ENCODE data around the gene UBAP2L.

UBAP2L gene, protein sequence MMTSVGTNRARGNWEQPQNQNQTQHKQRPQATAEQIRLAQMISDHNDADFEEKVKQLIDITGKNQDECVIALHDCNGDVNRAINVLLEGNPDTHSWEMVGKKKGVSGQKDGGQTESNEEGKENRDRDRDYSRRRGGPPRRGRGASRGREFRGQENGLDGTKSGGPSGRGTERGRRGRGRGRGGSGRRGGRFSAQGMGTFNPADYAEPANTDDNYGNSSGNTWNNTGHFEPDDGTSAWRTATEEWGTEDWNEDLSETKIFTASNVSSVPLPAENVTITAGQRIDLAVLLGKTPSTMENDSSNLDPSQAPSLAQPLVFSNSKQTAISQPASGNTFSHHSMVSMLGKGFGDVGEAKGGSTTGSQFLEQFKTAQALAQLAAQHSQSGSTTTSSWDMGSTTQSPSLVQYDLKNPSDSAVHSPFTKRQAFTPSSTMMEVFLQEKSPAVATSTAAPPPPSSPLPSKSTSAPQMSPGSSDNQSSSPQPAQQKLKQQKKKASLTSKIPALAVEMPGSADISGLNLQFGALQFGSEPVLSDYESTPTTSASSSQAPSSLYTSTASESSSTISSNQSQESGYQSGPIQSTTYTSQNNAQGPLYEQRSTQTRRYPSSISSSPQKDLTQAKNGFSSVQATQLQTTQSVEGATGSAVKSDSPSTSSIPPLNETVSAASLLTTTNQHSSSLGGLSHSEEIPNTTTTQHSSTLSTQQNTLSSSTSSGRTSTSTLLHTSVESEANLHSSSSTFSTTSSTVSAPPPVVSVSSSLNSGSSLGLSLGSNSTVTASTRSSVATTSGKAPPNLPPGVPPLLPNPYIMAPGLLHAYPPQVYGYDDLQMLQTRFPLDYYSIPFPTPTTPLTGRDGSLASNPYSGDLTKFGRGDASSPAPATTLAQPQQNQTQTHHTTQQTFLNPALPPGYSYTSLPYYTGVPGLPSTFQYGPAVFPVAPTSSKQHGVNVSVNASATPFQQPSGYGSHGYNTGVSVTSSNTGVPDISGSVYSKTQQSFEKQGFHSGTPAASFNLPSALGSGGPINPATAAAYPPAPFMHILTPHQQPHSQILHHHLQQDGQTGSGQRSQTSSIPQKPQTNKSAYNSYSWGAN

DNA sequence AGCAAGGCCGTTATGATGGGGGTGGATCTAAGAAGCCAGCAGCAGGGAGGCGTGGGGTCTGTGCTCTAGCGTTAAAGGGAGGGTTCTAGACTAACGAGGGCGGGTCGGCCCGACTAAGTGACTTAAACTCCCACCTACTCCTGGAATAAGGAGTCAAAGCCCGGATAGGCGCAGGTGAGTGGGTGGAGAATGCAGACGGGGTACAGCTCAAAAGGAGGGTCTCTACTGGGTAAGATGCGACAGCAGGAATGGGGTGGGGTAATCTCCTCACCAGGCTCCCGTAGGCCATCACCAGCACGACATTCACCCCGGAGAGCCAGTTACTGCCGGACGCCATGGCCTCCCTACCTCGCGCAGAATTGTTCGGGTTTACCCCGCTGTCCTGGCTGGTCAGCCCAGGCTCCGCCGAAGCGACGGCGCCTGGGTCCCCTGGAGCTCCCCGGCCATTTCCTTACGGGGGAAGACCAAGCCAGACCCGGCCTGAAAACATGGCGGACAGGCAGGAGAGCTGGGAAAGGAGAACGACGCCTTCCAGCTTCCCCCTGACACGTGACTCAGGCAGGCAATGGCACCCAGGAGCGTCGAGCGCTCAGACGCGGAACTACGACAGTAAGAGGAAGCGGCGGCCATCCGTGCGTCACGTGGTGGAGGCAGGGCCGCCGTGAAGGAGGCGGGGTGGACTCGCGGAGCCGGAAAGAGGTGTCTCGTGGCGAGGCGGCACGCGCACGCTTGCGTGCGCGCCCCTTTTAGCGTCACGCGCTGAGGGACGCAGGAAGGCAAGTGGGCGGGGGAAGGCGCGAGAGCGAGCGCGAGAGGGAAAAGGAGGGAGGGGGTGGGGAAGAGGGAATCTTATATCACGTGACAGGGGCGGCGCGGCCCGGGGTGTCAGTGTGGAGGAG, at the start of gene UBAP2L:
UBAP2L (plus strand) TSS at position 885 of the 899 bp plus-strand sequence. CDS start 4,169 bp downstream, outside the sequence.
- Histone ChIP-seq H3K36me3 (replicated peaks) (peaks cover 35% of the 10 kb centered on the region), H3K4me1 (peaks cover 15% of the 10 kb centered on the region), H3K27me3 (ENCODE audit: low read depth) (no peaks in the 10 kb centered on the region), H3K4me3 (peak within 1 kb of the TSS; percentile 85), H3K9me3 (no peaks in the 10 kb centered on the region)
- peak; percentile 98 to 99 for DNase-seq (ENCODE audit: low spot score in 2 of 2)
- in situ Hi-C loops (cut with MboI; ENCODE audit: low sequenced_read_pairs), result no loop called here

DNA sequence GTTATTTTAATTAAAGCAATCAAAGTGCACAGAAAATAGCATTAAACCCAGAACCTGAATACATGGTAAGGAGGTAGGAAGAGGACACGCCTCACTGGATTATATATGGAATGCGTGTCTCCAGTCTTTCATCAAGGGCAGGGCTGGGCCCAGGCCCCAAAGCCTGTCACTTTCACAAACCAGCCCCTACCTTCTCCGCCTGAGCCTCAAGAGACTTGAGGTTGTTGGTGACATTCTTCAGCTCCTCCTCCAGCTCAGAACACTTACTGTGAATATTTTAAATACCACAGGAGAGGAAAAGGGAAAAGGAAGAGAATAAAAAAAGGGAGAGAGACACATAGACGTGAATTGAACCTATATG, 49.6 kb upstream of the UBAP2L start:
- in situ Hi-C loops (cut with MboI; ENCODE audit: low sequenced_read_pairs), result no loop called here
- H3K4me1 ChIP-seq, result no peaks in the 10 kb centered on the region
- no peaks in the 10 kb centered on the region for H3K9me3 ChIP-seq
- DNase-seq (ENCODE audit: low spot score in 2 of 2), result no peak
- H3K36me3 ChIP-seq (replicated peaks), result peaks cover 95% of the 10 kb centered on the region
- no peaks in the 10 kb centered on the region for H3K27me3 ChIP-seq (ENCODE audit: low read depth)
- no peak overlapping the region for H3K4me3 ChIP-seq

DNA sequence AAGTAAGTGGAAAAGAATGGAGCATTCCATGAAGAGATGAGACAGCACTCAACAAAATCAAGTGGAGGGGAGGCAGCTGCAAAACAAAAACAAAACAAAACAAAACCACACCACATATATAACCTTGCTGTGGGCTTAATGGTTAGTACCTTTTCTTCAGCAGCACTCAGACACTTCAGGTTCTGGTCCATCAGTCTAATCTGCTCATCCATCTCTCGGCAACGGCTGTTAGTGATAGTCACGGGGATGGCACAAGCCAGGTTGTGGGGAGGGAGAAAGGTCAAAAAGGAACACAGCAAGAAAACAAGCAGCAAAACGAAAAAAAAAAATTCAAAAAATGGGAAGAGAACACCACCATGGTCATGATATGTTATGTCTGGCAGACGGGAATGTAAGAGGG, 48.9 kb upstream of the UBAP2L start:
- in situ Hi-C loops (cut with MboI; ENCODE audit: low sequenced_read_pairs), result no loop called here
- Histone ChIP-seq H3K36me3 (replicated peaks) (peaks cover 90% of the 10 kb centered on the region), H3K9me3 (no peaks in the 10 kb centered on the region), H3K27me3 (ENCODE audit: low read depth) (no peaks in the 10 kb centered on the region), H3K4me3 (no peak overlapping the region), H3K4me1 (no peaks in the 10 kb centered on the region)
- DNase-seq (ENCODE audit: low spot score in 2 of 2), result no peak

DNA sequence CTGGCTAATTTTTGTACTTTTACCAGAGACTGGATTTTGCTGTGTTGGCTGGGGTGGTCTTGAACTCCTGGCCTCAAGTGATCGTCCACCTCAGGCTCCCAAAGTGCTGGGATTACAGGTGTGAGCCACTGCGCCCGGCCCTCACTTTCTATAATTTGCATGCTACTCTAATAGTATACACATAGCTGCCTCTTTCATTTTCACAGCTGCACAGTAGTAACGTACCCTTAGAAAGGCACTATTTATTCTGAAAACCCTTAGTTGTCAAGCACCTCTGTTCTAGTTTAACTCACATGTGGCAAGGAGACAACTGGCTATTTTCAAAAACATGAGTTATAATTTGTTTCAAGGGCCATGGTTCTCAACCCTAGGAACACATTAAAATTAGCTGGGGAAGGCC, 46.1 kb upstream of the UBAP2L start:
- H3K4me1 ChIP-seq, result peaks cover 15% of the 10 kb centered on the region

DNA sequence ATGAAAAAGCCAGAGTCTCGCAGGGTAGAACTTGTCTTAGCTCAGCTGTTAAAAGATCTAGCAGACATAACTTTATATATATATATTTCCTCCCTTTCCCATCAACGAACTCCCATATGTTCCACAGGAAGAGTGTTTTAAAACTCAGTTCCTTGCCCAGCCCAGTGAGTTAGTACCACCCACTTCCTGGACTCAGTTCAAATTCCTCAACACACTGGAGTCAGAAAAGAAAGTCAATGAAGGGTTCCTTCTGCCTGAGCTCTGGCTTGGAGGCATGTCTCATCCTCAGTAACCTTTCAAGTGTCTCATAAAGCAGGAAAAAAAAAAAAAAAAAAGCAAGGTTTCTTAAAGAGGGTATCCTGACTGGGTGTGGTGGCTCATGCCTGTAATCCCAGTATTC, 44.4 kb upstream of the UBAP2L start:
- no peak for DNase-seq (ENCODE audit: low spot score in 2 of 2)
- Histone ChIP-seq H3K36me3 (replicated peaks) (peaks cover 63% of the 10 kb centered on the region), H3K27me3 (ENCODE audit: low read depth) (no peaks in the 10 kb centered on the region), H3K4me3 (no peak overlapping the region), H3K4me1 (peaks cover 32% of the 10 kb centered on the region), H3K9me3 (no peaks in the 10 kb centered on the region)
- in situ Hi-C loops (cut with MboI; ENCODE audit: low sequenced_read_pairs), result no loop called here

More for the DNA sequence above, 46.1 kb upstream of the UBAP2L start:
- in situ Hi-C loops (cut with MboI; ENCODE audit: low sequenced_read_pairs), result no loop called here
- H3K4me3 ChIP-seq, result no peak overlapping the region
- no peaks in the 10 kb centered on the region for H3K27me3 ChIP-seq (ENCODE audit: low read depth)
- no peaks in the 10 kb centered on the region for H3K9me3 ChIP-seq
- H3K36me3 ChIP-seq (replicated peaks), result peaks cover 72% of the 10 kb centered on the region
- DNase-seq (ENCODE audit: low spot score in 2 of 2), result no peak

DNA sequence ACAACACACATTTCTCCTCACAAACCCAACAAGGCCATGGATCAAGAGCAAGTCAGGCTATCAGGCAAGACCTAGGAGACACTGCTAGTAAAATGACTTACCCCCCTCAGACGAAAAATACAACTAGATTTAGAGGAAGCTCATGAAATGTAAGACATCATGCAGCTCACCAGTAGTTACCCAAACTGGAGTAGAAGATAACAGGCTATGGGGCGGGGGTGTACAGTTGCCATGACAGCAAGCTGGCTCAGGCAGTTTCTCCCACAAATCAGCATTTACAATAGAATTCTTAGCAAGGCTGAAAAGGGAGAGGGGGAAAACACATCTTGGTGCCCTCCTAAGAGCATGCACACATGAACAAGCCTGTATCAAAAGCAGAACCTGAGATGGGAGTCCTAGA, 42.7 kb upstream of the UBAP2L start:
- in situ Hi-C loops (cut with MboI; ENCODE audit: low sequenced_read_pairs), result no loop called here

DNA sequence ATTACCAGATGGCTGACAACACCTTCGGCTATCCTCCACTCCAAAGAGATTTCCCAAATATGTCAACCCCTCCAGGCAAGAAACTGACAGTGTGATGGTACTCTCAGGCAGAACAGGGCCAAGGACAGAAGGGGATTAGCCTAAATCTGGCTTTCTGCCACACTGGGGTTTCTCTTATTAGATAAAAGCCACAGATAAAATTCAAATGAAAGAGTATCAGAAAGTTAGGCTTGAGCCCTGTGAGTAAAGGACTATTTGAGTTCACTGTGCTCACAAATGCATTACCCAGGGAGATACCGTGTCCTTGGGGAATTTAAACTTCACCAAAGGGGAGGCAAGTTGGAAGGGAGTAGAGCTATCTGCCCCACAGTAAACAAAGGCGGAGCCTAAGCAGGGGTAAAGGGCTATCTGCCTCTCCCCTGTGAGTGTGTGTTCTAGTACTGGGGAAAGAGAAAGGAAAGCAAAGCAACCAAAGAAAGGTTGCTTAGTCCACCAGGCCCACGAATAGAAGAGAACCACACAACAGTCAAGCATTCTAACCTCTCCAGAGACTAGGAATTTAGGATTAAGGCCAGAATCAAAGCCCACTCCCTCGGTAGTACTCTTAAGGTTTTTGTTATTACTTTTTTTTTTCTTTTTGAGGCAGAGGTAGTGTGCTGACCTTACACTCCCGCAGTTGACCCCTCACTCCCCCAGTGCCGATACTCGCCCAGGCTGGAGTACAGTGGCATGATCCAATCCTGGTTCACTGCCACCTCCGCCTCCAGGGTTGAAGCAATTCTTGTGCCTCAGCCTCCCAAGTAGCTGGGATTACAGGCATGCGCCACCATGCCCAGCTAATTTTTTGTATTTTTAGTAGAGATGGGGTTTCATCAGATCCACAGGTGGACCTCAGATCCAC, 41.6 kb upstream of the UBAP2L start:
- in situ Hi-C loops (cut with MboI; ENCODE audit: low sequenced_read_pairs), result no loop called here
- no peaks in the 10 kb centered on the region for H3K9me3 ChIP-seq
- no peak overlapping the region for H3K4me3 ChIP-seq
- peak in 1 of 2 experiments; percentile 40 for DNase-seq (ENCODE audit: low spot score in 2 of 2)
- peaks cover 39% of the 10 kb centered on the region for H3K4me1 ChIP-seq
- no peaks in the 10 kb centered on the region for H3K27me3 ChIP-seq (ENCODE audit: low read depth)
- peaks cover 36% of the 10 kb centered on the region for H3K36me3 ChIP-seq (replicated peaks)

More for the DNA sequence above, 42.7 kb upstream of the UBAP2L start:
- DNase-seq (ENCODE audit: low spot score in 2 of 2), result no peak
- no peaks in the 10 kb centered on the region for H3K27me3 ChIP-seq (ENCODE audit: low read depth)
- no peak overlapping the region for H3K4me3 ChIP-seq
- no peaks in the 10 kb centered on the region for H3K9me3 ChIP-seq
- peaks cover 36% of the 10 kb centered on the region for H3K4me1 ChIP-seq
- H3K36me3 ChIP-seq (replicated peaks), result peaks cover 47% of the 10 kb centered on the region

DNA sequence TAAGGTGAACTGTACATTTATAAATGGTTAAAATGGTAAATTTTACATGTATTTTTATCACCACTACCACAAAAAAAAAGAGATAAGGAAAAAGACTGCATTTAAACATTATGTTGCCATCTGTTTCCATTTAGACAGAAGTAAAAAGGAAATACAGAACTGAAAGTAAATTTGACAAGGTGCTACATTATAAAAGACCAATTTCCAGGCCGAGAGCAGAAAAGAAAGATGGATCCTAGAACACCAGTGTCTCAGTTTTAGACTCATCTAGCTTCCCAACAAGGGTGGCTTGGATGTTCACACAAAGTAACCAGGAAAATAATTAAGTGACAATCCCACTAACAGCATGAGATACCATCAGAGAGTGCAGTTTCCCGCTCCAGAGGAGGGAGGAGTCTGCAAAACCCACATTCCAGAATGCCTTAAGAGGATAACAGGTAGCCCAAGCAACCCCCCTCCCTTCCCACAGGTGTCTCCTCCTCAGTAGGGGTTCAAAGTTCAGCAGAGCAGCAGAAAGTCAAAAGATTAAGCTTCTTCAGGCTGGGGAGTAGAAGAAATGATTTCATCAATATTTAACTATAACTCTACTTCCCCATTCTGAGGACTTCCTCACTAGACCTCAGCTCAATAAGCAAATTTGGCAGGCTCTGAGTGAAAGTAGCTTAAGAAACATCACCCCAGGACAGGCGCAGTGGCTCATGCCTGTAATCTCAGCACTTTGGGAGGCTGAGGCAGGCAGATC, 40.6 kb upstream of the UBAP2L start:
- in situ Hi-C loops (cut with MboI; ENCODE audit: low sequenced_read_pairs), result loop anchor here (5.0 to 10.0 kb wide), 2 partner anchors 92 to 155 kb away; partner anchors contain the start of gene HAX1
- Histone ChIP-seq H3K4me1 (peaks cover 39% of the 10 kb centered on the region), H3K36me3 (replicated peaks) (peaks cover 30% of the 10 kb centered on the region), H3K9me3 (no peaks in the 10 kb centered on the region), H3K4me3 (no peak overlapping the region), H3K27me3 (ENCODE audit: low read depth) (no peaks in the 10 kb centered on the region)
- no peak for DNase-seq (ENCODE audit: low spot score in 2 of 2)

DNA sequence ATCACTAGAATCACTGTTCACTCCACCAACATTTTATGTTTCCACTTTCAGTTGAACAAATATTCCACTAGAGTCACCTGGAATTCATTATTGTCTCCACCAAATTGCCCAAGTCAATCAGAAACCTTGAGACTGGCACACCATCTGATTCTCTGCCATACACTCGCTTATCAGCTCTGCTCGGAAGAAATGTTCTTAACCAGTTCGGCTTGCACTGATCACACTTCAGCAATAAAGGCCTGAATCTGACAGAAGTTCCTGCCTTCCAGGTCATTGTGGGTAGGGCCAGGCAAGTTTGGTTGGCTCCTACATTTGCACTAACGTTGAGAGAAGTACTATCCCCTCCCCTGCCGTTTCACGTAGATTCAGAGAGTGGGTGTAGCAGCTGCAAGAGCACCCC, 38.8 kb upstream of the UBAP2L start:
- no peaks in the 10 kb centered on the region for H3K27me3 ChIP-seq (ENCODE audit: low read depth)
- in situ Hi-C loops (cut with MboI; ENCODE audit: low sequenced_read_pairs), result loop anchor here (5.0 to 10.0 kb wide), 2 partner anchors 90 to 153 kb away; partner anchors contain the start of gene HAX1
- H3K36me3 ChIP-seq (replicated peaks), result peaks cover 18% of the 10 kb centered on the region
- peak overlapping the region; percentile 98 for H3K4me3 ChIP-seq
- H3K9me3 ChIP-seq, result no peaks in the 10 kb centered on the region
- peaks cover 51% of the 10 kb centered on the region for H3K4me1 ChIP-seq
- DNase-seq (ENCODE audit: low spot score in 2 of 2), result no peak

DNA sequence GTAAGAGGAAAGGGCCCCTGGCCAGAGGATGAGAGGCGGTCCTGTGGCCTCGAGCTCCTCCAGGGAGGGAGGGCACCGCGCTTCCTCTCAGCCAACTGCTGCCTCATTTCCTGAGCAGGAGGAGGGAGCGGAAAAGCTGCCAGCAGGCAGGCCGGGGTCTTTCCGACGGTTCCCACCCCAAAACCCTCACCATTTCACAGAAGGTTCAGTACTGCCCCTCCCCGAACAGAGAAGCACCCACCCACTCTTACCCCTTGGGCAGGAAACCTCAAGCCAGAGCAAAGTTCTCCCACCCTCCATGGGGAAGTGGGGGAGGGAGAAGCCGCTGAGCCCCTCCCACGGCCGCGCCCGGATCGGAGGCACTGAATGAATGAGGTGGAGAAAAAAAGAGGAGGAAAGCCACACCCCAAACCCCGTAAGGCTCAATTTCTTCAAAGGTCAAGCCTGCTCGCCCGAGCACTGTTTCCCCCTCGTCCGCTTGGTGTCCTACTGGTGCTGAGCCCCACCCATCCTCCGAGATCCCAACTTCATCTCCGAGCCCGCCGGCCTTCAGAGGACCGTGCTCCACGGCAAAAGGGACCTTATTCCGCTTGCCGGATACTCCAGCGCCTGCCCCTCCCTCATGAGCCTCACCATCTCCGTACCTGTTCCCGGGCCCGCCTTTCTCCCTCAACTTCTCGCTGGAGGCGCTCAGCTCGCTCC, 38.3 kb upstream of the UBAP2L start:
- peaks cover 18% of the 10 kb centered on the region for H3K36me3 ChIP-seq (replicated peaks)

More for the DNA sequence above, 38.3 kb upstream of the UBAP2L start:
- in situ Hi-C loops (cut with MboI; ENCODE audit: low sequenced_read_pairs), result loop anchor here (5.0 to 10.0 kb wide), 2 partner anchors 90 to 152 kb away; partner anchors contain the start of gene HAX1
- no peaks in the 10 kb centered on the region for H3K9me3 ChIP-seq
- DNase-seq (ENCODE audit: low spot score in 2 of 2), result peak; percentile 69 to 78
- H3K4me1 ChIP-seq, result peaks cover 57% of the 10 kb centered on the region
- peak overlapping the region; percentile 98 for H3K4me3 ChIP-seq
- no peaks in the 10 kb centered on the region for H3K27me3 ChIP-seq (ENCODE audit: low read depth)
